Suprapubic skin (tissue), 4 donors: ENCODE measurements around the gene ATP5F1E.

Source experiments
- CTCF ChIP-seq, 2 donors: fragments of 200-600 bp in 1 of 2; fragments of 450-650 bp in 1 of 2; sonication (generic) in 1 of 2; IDR thresholded peaks; one replicate each; pipeline ENCODE4 v1.5.1; 2016 to 2019; ENCODE audit warnings: antibody characterized with exemption in 2 of 2, mild to moderate bottlenecking in 1 of 2, moderate library complexity in 1 of 2
- POLR2A ChIP-seq, 2 donors: fragments of 450-650 bp; IDR thresholded peaks; one replicate each; pipeline ENCODE4 v1.6.1; 2017; ENCODE audit warnings: antibody characterized with exemption in 2 of 2, mild to moderate bottlenecking in 2 of 2, moderate library complexity in 2 of 2
- POLR2AphosphoS5 ChIP-seq, 3 donors: sonication (generic); formaldehyde crosslinking; IDR thresholded peaks; one replicate each; pipeline ENCODE4 v1.6.1; 2017; ENCODE audit warnings: antibody characterized with exemption in 3 of 3

- no peak for TF ChIP-seq CTCF (IDR thresholded peaks at IDR 0.05)
- no peak for TF ChIP-seq POLR2A (IDR thresholded peaks at IDR 0.05)
- no peak for TF ChIP-seq POLR2AphosphoS5 (IDR thresholded peaks at IDR 0.05)
Measured at GRCh38 chr20:59044295-59044694, 12.2 kb upstream of the ATP5F1E start.
